AG04450 (cell line): ENCODE data around the gene BCAS1. TPM values are rescaled to one million over a fixed set of nuclear protein-coding genes. Genes with fewer than 3 reads are reported as not detected.

Experiments used
- CTCF ChIA-PET: fragments of 300-600, 350-600 bp; formaldehyde crosslinking; extraction: SDS; loops from one replicate; lab custom pipeline; 2022; ENCODE audit warnings: antibody characterized with exemption, inconsistent platforms; lab: Charles Lee
- POLR2A ChIA-PET: fragments of 350-600 bp; formaldehyde crosslinking; extraction: SDS; loops from one replicate; lab custom pipeline; 2021; ENCODE audit warnings: antibody characterized with exemption, inconsistent platforms; lab: Yijun Ruan, JAX
- DNase-seq: peaks from one replicate; pipeline ENCODE4 v3.0.0-alpha.2; 2011; ENCODE audit warnings: low read depth, low spot score
- H3K27ac ChIP-seq: one replicate; pipeline ENCODE4 v1.5.1; 2012; ENCODE audit warnings: low read depth, low read length, control low read depth
- H3K27me3 ChIP-seq: one replicate; pipeline ENCODE4 v1.6.0; 2012; ENCODE audit warnings: low read length; ENCODE audit not compliant: control insufficient read depth, insufficient read depth
- H3K4me3 ChIP-seq: 2 replicates; pipeline ENCODE4 v1.5.1; 2011; ENCODE audit warnings: mild to moderate bottlenecking, low read depth, low read length, control low read depth
- H3K9me3 ChIP-seq: 2 replicates; pipeline ENCODE4 v1.5.1; 2012; ENCODE audit warnings: low read length; ENCODE audit not compliant: control insufficient read depth, insufficient read depth
- polyA plus RNA-seq: library from polyadenylated mRNA; depleted of rRNA; stranded (reverse); fragments of >200 nt; gene quantifications from 2 replicates; pipeline ENCODE4 v1.2.3, GENCODE V29; 2011
- TF ChIP-seq, protein P1 (sequence below): IDR thresholded peaks from 2 replicates; pipeline ENCODE4 v1.5.1; 2011; ENCODE audit warnings: low read depth, low read length, control low read depth, inconsistent platforms

Gene BCAS1
- polyA plus RNA-seq, 1 experiment = not detected

DNA sequence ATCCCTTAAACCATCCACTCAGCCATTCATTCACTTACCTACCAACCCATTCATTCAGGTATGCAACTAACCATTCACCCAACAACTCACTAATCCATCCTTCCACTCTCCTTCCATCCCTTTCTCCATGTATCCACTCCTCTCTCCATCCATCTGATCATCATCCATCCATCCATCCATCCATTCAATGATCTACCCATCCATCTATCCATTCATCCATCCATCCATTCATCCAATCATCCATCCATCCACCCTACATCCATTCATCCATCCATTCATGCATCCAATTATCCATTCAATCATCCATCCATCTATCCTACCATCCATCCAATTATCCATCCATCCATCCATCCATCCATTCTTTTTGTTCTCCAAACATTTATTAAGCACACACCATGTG is 13.8 kb upstream of the BCAS1 start:
- peaks cover under 1% of the 10 kb centered on the region for H3K27me3 ChIP-seq
- TF ChIP-seq, protein P1, sequence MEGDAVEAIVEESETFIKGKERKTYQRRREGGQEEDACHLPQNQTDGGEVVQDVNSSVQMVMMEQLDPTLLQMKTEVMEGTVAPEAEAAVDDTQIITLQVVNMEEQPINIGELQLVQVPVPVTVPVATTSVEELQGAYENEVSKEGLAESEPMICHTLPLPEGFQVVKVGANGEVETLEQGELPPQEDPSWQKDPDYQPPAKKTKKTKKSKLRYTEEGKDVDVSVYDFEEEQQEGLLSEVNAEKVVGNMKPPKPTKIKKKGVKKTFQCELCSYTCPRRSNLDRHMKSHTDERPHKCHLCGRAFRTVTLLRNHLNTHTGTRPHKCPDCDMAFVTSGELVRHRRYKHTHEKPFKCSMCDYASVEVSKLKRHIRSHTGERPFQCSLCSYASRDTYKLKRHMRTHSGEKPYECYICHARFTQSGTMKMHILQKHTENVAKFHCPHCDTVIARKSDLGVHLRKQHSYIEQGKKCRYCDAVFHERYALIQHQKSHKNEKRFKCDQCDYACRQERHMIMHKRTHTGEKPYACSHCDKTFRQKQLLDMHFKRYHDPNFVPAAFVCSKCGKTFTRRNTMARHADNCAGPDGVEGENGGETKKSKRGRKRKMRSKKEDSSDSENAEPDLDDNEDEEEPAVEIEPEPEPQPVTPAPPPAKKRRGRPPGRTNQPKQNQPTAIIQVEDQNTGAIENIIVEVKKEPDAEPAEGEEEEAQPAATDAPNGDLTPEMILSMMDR = no peak
- no peak for DNase-seq
- H3K4me3 ChIP-seq = no peak overlapping the region
- CTCF ChIA-PET = interaction anchor here (0.6 kb wide), 1 partner anchor 122 kb away, joined by 3 read pairs; no protein-coding TSS in a partner anchor
- H3K27ac ChIP-seq = no peak overlapping the region
- POLR2A ChIA-PET = no interaction called here
- no peaks in the 10 kb centered on the region for H3K9me3 ChIP-seq

DNA sequence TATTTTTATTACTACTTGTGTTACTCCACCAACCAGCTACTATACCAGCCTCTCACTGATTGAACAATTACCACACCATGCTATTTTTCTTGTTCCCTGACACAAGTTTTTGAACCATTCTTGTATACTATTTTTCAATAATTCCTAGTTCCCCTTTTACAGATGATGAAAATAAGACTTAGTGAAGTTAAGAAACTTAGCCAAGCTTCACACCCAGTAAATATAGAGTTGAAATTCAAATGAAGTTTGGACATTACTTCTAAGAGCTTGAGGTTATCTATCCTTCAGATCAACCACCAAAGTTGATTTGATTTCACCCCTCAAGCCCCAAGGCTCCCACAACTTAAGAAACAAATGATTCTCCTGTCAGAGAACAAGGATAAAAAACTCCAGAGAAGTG is 13.1 kb upstream of the BCAS1 start:
- Histone ChIP-seq H3K27ac (no peak overlapping the region), H3K9me3 (no peaks in the 10 kb centered on the region), H3K27me3 (peaks cover 3% of the 10 kb centered on the region), H3K4me3 (no peak overlapping the region)
- POLR2A ChIA-PET = no interaction called here
- TF ChIP-seq, protein P1 = no peak
- DNase-seq = no peak
- CTCF ChIA-PET = no interaction called here

DNA sequence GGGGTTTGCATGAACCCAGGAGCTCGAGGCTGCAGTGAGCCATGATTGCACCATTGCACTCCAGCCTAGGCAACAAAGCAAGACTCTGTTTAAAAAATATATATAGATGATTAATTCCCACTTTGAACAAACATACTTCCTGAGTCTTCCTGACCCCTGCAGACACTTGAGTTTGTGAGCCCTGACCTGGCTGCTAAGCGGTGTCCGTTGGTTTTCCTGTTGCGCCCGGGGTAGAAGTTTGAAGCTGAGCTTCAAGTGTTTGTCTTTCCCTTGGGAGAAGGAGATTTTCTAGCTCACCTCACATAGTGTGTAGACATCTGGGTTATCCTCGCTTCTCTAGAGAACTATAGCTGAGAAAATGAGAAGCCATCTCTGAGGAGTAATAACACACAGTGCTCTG is 11.7 kb upstream of the BCAS1 start:
- H3K9me3 ChIP-seq = no peaks in the 10 kb centered on the region
- TF ChIP-seq, protein P1 = no peak
- H3K27me3 ChIP-seq = peaks cover 3% of the 10 kb centered on the region
- CTCF ChIA-PET = interaction anchor here (1.0 to 1.1 kb wide), 3 partner anchors 21 to 137 kb away, joined by 3 to 5 read pairs (median 4); no protein-coding TSS in a partner anchor
- no peak for DNase-seq
- no peak overlapping the region for H3K27ac ChIP-seq
- H3K4me3 ChIP-seq = no peak overlapping the region
- POLR2A ChIA-PET = no interaction called here

DNA sequence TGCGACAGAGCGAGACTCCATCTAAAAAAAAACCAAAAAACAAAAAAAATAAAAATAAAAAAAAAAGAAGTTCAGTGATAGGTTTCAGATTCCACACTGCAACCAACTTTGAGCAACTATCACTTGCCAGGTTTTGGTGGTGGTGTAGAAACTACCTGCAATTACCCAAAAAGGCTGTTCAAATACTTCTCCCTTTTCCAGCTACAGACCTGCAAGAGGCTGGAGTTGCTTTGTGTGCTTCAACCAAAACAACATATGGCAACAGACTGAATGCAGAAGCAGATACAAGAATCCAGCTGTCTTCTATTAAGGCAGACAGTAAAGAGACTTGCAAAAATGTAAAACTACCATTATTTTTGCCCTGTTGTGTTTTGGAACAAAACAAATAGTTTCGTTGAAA is 9.3 kb upstream of the BCAS1 start:
- Histone ChIP-seq H3K27me3 (peaks cover 3% of the 10 kb centered on the region), H3K4me3 (no peak overlapping the region), H3K9me3 (no peaks in the 10 kb centered on the region), H3K27ac (no peak overlapping the region)
- DNase-seq = no peak
- TF ChIP-seq, protein P1 = no peak
- ChIA-PET CTCF (no interaction called here), POLR2A (no interaction called here)

DNA sequence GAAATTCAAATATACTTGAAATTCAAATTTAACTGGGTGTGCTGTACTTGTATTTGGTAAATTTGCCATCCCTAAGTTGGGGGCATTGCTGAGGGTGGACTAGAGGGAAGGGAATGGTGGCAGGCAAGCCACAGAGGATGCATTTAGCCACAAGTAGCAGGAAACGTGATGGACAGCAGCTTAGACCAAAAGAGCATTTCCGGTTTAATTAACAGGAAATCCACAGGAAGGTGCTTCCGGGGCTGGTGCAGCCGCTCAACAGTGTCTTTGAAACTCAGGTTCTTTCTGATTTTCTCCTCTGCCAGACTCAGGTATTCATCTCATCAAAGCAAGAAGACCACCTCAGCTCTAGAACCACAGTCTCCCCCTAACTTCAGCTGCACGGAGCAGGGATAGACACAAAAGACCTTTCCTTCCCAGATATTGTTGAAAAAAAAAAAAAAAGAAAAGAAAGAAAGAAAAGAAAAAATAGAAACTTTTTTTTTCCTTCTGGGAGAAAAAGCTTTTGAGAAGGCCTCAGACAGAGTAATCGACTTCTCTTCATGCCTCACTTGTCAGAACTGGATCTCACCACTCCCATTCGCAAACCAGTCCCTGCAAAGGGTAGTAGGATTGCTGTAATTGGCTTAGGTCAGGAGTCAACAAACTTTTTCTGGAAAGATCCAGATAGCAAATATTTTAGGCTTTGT is 8.0 kb upstream of the BCAS1 start:
- Histone ChIP-seq H3K27me3 (peaks cover 3% of the 10 kb centered on the region), H3K9me3 (no peaks in the 10 kb centered on the region), H3K27ac (no peak overlapping the region), H3K4me3 (no peak overlapping the region)
- POLR2A ChIA-PET = no interaction called here
- CTCF ChIA-PET = no interaction called here
- TF ChIP-seq, protein P1 = no peak
- no peak for DNase-seq
